Brain microvascular endothelial cell (primary cell): ENCODE results near the gene CNIH3.

Experiments used
- DNase-seq: peaks from one replicate; pipeline ENCODE4 v3.0.0-alpha.2; 2020
- H3K27ac ChIP-seq: fragments of 250-450 bp; sonication (Bioruptor Pico); 2 replicates; pipeline ENCODE4 v1.5.1; 2020; ENCODE audit warnings: mild to moderate bottlenecking, moderate library complexity
- H3K27me3 ChIP-seq: fragments of 250-450 bp; sonication (Bioruptor Pico); replicated peaks from 2 replicates; pipeline ENCODE4 v1.5.1; 2020; ENCODE audit warnings: mild to moderate bottlenecking
- H3K36me3 ChIP-seq: fragments of 250-450 bp; sonication (Bioruptor Pico); replicated peaks from 2 replicates; pipeline ENCODE4 v1.5.1; 2020; ENCODE audit warnings: mild to moderate bottlenecking
- H3K4me3 ChIP-seq: 2 replicates; pipeline ENCODE4 v1.5.1; 2011; ENCODE audit warnings: low read depth, mild to moderate bottlenecking, control low read depth, low read length, moderate library complexity
- CTCF ChIP-seq: IDR thresholded peaks from 2 replicates; pipeline ENCODE4 v1.5.1; 2011; ENCODE audit warnings: low read depth, mild to moderate bottlenecking, moderate library complexity, low read length, control low read depth, inconsistent platforms; ENCODE audit errors: missing control alignments
- in situ Hi-C: cut with HindIII; loops from 2 replicates; pipeline ENCODE4 v1.10.0; 2017; ENCODE audit warnings: low sequenced_read_pairs, low pct_ligation_motif_present

CNIH3 gene

GRCh38 chr1:224662870-224663269, 46.8 kb downstream of the CNIH3 start:
- no peak for TF ChIP-seq CTCF
- in situ Hi-C loops, result no loop called here

GRCh38 chr1:224665016-224665415, 48.9 kb downstream of the CNIH3 start:
- no peaks in the 10 kb centered on the region for H3K27me3 ChIP-seq
- in situ Hi-C loops, result no loop called here
- H3K27ac ChIP-seq, result no peak overlapping the region
- TF ChIP-seq CTCF, result no peak
- H3K4me3 ChIP-seq, result no peak overlapping the region
- no peak for DNase-seq
- H3K36me3 ChIP-seq, result no peaks in the 10 kb centered on the region

More at GRCh38 chr1:224662870-224663269, 46.8 kb downstream of the CNIH3 start:
- H3K27me3 ChIP-seq, result no peaks in the 10 kb centered on the region
- H3K36me3 ChIP-seq, result no peaks in the 10 kb centered on the region
- DNase-seq, result no peak
- no peak overlapping the region for H3K27ac ChIP-seq
- H3K4me3 ChIP-seq, result no peak overlapping the region

GRCh38 chr1:224666078-224666477, 50.0 kb downstream of the CNIH3 start:
- in situ Hi-C loops, result no loop called here
- DNase-seq, result no peak
- H3K36me3 ChIP-seq, result no peaks in the 10 kb centered on the region
- H3K27ac ChIP-seq, result no peak overlapping the region
- TF ChIP-seq CTCF, result no peak
- no peak overlapping the region for H3K4me3 ChIP-seq
- H3K27me3 ChIP-seq, result no peaks in the 10 kb centered on the region

- Histone ChIP-seq H3K36me3 (no peaks in the 10 kb centered on the region), H3K27me3 (no peaks in the 10 kb centered on the region), H3K4me3 (no peak overlapping the region), H3K27ac (no peak overlapping the region)
- DNase-seq, result no peak
- in situ Hi-C loops, result no loop called here
- no peak for TF ChIP-seq CTCF
Measured at GRCh38 chr1:224666913-224667312, 50.8 kb downstream of the CNIH3 start.

GRCh38 chr1:224668984-224669383, 52.9 kb downstream of the CNIH3 start:
- in situ Hi-C loops, result no loop called here
- Histone ChIP-seq H3K4me3 (no peak overlapping the region), H3K36me3 (no peaks in the 10 kb centered on the region), H3K27me3 (no peaks in the 10 kb centered on the region), H3K27ac (no peak overlapping the region)
- TF ChIP-seq CTCF, result no peak
- DNase-seq, result no peak

- no peak for TF ChIP-seq CTCF
- Histone ChIP-seq H3K4me3 (no peak overlapping the region), H3K27me3 (no peaks in the 10 kb centered on the region), H3K36me3 (no peaks in the 10 kb centered on the region), H3K27ac (no peak overlapping the region)
- DNase-seq, result no peak
- in situ Hi-C loops, result no loop called here
Measured at GRCh38 chr1:224669403-224669802, 53.3 kb downstream of the CNIH3 start.
